K562 (cell line): ENCODE data around the gene CEMIP. TPM values are rescaled to one million over a fixed set of nuclear protein-coding genes. Genes with fewer than 3 reads are reported as not detected.

Source experiments
- NFRKB ChIP-seq: fragments of 450-650 bp; IDR thresholded peaks from 2 replicates; pipeline ENCODE4 v1.6.1; 2016; ENCODE audit warnings: low read depth
- NR4A1 ChIP-seq, 2 experiments: fragments of 250-450 bp in 1 of 2; fragments of 450-650 bp in 1 of 2; sonication (Bioruptor Pico) in 1 of 2; IDR thresholded peaks; 2 replicates each; pipeline versions ENCODE4 v1.4.0 to v1.6.1; 2016 to 2020; ENCODE audit warnings: mild to moderate bottlenecking in 2 of 2, missing compliant biosample characterization in 1 of 2, missing genetic modification characterization in 1 of 2, moderate library complexity in 1 of 2
- ZNF263 ChIP-seq: sonication (generic); formaldehyde crosslinking; IDR thresholded peaks from 2 replicates; pipeline ENCODE4 v1.8.0; 2022; ENCODE audit warnings: mild to moderate bottlenecking, missing genetic modification reagents, borderline replicate concordance
- polyA plus RNA-seq, 8 experiments: library from polyadenylated mRNA; depleted of rRNA in 4 of 8; stranded (reverse) in 5 of 8; unstranded in 3 of 8; fragments of >200 nt; fragmentation: Nextera tagmentation in 2 of 8; fragmentation: Illumina TruSeq in 1 of 8; extraction: Ambion mirVana in 2 of 8; extraction: Trizol in 1 of 8; gene quantifications; 2 replicates each; pipeline versions ENCODE4 v1.2.1 to v1.2.3, GENCODE V29; 2011 to 2014; ENCODE audit warnings: inconsistent platforms in 1 of 8, missing spikeins in 1 of 8
- total RNA-seq, 7 experiments: library from RNA; depleted of rRNA in 6 of 7; stranded (reverse); fragments of >200 nt in 6 of 7; fragmentation: Illumina TruSeq in 2 of 7; extraction: Trizol in 2 of 7; gene quantifications; 2 replicates each; pipeline versions ENCODE4 v1.2.1 to v1.2.3, GENCODE V29; 2011 to 2021; ENCODE audit warnings: low replicate concordance in 1 of 7
- TF ChIP-seq, protein P1 (sequence below): sonication (generic); formaldehyde crosslinking; IDR thresholded peaks from 2 replicates; pipeline ENCODE4 v1.8.0; 2022; ENCODE audit warnings: mild to moderate bottlenecking, missing genetic modification reagents

CEMIP gene
- total and polyA plus RNA-seq, 9 of the 15 experiments (the other 6 are each of a cell fraction or from before 2014, with no cell fraction given) = 0.33 TPM; not detected in 8

DNA sequence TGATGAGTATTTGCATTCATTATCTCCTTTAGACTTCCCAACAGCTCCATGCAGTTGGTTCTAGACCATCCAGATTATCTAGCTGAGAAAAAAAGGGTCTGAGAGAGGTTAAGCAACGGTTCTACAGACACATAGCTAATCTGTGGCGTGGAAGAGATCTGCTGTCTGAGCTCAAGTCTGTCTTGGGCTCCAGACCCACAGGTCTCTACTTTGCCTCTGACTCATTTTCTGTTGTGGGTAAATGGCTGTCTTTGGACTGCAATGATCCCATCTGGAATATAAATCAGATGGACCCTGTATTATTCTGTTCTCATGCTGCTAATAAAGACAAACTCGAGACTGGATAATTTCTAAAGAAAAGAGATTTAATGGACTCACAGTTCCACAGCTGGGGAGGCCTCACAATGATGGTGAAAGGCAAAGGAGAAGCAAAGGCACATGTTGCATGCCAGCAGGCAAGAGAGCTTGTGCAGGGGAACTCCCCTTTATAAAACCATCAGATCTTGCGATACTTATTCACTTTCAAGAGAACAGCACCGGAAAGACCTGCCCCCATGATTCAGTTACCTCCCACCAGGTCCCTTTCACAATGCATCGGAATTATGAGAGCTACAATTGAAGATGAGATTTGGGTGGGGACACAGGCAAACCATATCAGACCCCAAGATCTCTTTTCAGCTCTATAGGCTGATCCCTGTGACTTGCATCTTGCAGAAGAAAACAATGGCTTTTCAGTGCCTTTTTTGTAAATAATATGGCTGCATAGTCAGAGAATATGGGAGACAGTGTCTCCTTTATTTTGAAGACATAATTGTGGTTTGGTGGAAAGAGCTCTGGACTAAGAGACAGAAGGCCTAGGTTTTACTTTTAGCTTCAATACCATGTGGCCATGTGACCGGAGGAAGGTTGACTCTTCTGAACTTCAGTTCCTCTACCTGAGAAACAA, 24.7 kb downstream of the CEMIP start (continued):
- TF ChIP-seq, protein P1, sequence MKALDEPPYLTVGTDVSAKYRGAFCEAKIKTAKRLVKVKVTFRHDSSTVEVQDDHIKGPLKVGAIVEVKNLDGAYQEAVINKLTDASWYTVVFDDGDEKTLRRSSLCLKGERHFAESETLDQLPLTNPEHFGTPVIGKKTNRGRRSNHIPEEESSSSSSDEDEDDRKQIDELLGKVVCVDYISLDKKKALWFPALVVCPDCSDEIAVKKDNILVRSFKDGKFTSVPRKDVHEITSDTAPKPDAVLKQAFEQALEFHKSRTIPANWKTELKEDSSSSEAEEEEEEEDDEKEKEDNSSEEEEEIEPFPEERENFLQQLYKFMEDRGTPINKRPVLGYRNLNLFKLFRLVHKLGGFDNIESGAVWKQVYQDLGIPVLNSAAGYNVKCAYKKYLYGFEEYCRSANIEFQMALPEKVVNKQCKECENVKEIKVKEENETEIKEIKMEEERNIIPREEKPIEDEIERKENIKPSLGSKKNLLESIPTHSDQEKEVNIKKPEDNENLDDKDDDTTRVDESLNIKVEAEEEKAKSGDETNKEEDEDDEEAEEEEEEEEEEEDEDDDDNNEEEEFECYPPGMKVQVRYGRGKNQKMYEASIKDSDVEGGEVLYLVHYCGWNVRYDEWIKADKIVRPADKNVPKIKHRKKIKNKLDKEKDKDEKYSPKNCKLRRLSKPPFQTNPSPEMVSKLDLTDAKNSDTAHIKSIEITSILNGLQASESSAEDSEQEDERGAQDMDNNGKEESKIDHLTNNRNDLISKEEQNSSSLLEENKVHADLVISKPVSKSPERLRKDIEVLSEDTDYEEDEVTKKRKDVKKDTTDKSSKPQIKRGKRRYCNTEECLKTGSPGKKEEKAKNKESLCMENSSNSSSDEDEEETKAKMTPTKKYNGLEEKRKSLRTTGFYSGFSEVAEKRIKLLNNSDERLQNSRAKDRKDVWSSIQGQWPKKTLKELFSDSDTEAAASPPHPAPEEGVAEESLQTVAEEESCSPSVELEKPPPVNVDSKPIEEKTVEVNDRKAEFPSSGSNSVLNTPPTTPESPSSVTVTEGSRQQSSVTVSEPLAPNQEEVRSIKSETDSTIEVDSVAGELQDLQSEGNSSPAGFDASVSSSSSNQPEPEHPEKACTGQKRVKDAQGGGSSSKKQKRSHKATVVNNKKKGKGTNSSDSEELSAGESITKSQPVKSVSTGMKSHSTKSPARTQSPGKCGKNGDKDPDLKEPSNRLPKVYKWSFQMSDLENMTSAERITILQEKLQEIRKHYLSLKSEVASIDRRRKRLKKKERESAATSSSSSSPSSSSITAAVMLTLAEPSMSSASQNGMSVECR = no peak
- TF ChIP-seq NFRKB (no peak), ZNF263 (CRISPR knock-in tag) (no peak), NR4A1 (CRISPR knock-in tag; IDR thresholded peaks at IDR 0.05) (no peak), NR4A1 (tag; IDR thresholded peaks at IDR 0.05) (no peak)
